SJSA1 (cell line): ENCODE results near the gene CDH18. TPM values are rescaled to one million over a fixed set of nuclear protein-coding genes. Genes with fewer than 3 reads are reported as not detected.

Experiments used
- DNase-seq, 2 experiments: peaks; one replicate each; pipeline ENCODE4 v3.0.0-alpha.2; 2015 to 2020; ENCODE audit warnings: low spot score in 2 of 2, low read depth in 1 of 2
- H3K27ac ChIP-seq: fragments of 250-450 bp; sonication (Bioruptor Pico); 2 replicates; pipeline ENCODE4 v1.5.1; 2020; ENCODE audit warnings: mild to moderate bottlenecking, moderate library complexity
- H3K27me3 ChIP-seq: fragments of 250-450 bp; sonication (Bioruptor Pico); replicated peaks from 2 replicates; pipeline ENCODE4 v1.5.1; 2020; ENCODE audit warnings: mild to moderate bottlenecking, moderate library complexity
- H3K36me3 ChIP-seq: fragments of 250-450 bp; sonication (Bioruptor Pico); 2 replicates; pipeline ENCODE4 v1.5.1; 2020; ENCODE audit warnings: mild to moderate bottlenecking
- H3K4me1 ChIP-seq: fragments of 250-450 bp; sonication (Bioruptor Pico); replicated peaks from 2 replicates; pipeline ENCODE4 v1.6.1; 2021; ENCODE audit warnings: mild to moderate bottlenecking
- H3K4me3 ChIP-seq: fragments of 250-450 bp; sonication (Bioruptor Pico); 2 replicates; pipeline ENCODE4 v1.5.1; 2020; ENCODE audit warnings: mild to moderate bottlenecking
- H3K9me3 ChIP-seq: fragments of 250-450 bp; sonication (Bioruptor Pico); replicated peaks from 2 replicates; pipeline ENCODE4 v1.5.1; 2020; ENCODE audit warnings: mild to moderate bottlenecking
- total RNA-seq: library from RNA; depleted of rRNA; stranded (reverse); fragments of >200 nt; shearing (Covaris generic); gene quantifications from 2 replicates; pipeline ENCODE4 v1.2.3, GENCODE V29; 2014

The CDH18 gene
- total RNA-seq, 1 experiment from 2014 or later: not detected

DNA sequence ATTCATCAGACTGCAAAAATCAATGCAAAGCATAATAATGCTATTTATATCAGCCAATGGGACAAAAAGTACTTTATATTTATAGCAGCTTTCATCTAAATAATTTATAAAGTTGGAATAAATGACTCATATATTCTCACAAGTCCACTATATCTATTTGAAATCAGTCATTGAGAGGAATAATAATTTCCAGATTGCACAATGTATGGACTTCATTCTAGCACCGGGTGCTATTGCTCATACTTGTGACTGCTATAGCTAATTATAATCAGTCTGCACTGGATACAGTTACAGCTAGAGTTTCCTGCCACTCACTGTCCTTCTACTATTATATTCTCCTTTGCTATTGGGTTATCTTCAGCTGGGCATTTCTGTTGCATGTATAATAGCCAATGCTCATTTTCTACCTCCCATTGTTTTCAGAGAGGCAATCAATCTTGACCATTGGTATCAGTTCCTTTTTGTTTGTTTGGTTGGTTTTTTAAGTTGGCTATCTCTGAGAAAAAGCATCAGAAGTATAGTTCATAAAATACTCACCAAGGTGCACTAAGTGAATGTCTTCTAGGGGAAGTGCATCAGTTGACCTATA is 1.9 kb downstream of the CDH18 start:
- no peak for DNase-seq
- no peak overlapping the region for H3K4me3 ChIP-seq
- no peak overlapping the region for H3K27ac ChIP-seq
- H3K27me3 ChIP-seq: no peaks in the 10 kb centered on the region
- H3K9me3 ChIP-seq: no peaks in the 10 kb centered on the region
- H3K4me1 ChIP-seq: no peaks in the 10 kb centered on the region
- H3K36me3 ChIP-seq: no peaks in the 10 kb centered on the region

DNA sequence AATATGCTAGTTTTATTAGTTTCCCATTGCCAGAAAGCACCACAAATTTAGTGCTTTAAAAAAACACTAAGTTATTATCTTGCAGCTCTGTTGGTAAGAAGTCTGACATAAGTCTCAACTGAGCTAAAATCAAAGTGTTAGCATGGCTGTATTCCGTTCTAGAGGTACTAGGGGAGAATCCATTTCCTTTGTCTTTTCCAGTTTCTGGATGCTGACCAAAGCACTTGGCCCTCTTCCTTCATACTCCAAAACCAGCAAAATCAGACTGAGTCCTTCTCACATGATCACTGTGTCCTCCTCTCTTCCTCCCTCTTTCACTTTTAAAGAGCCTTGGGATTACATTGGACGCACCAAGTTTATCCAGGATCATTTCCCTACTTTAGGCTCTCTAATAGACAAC is 9.5 kb downstream of the CDH18 start:
- no peaks in the 10 kb centered on the region for H3K36me3 ChIP-seq
- 0 out of 2 replicates have a peak, but pooled peaks cover 3% of the 10 kb centered on the region for H3K9me3 ChIP-seq
- H3K27me3 ChIP-seq: no peaks in the 10 kb centered on the region
- no peak overlapping the region for H3K4me3 ChIP-seq
- H3K27ac ChIP-seq: no peak overlapping the region
- no peaks in the 10 kb centered on the region for H3K4me1 ChIP-seq
- no peak for DNase-seq

DNA sequence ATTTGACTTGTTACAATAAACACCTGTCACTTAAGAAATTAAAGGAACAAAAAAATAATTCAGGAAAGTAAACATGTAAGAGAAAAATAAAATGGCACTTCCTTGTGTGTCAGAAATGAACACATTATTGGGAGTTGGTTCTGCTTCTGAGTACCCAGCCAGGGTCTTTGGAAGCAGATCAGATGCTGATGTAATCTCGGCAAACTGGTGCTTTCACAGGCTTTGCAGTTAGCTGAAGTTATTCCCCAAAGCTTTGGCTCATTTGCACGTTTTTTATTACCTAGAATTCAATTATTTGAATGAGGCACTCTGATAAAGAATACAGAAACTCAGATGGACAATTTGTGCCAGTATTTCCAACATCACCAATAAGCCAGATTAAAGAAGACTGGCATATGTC is 10.9 kb downstream of the CDH18 start:
- no peak overlapping the region for H3K27ac ChIP-seq
- DNase-seq: no peak
- H3K4me3 ChIP-seq: no peak overlapping the region
- H3K4me1 ChIP-seq: no peaks in the 10 kb centered on the region
- H3K36me3 ChIP-seq: no peaks in the 10 kb centered on the region
- H3K9me3 ChIP-seq: 0 out of 2 replicates have a peak, but pooled peaks cover 3% of the 10 kb centered on the region
- H3K27me3 ChIP-seq: no peaks in the 10 kb centered on the region

DNA sequence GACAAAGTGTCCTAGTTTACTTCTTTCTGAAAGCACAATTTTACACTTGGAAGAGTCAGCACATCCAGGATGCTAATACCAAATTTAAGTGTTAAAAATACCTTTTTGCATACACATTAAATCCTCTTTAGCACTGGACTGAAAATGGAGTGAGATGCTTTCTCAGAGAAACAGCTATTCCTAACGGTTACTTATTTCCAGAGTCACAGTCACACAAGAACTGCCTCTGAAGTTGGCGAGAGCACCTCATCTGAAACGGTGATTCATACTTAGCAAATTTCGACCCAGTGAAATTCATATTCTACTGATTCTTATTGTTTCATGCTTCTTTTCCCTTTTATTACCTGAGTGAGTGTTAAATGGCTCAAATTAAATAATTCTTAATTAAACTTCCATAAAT is 12.2 kb downstream of the CDH18 start:
- Histone ChIP-seq H3K9me3 (0 out of 2 replicates have a peak, but pooled peaks cover 3% of the 10 kb centered on the region), H3K4me3 (no peak overlapping the region), H3K4me1 (no peaks in the 10 kb centered on the region), H3K27ac (no peak overlapping the region), H3K36me3 (no peaks in the 10 kb centered on the region), H3K27me3 (no peaks in the 10 kb centered on the region)
- no peak for DNase-seq

DNA sequence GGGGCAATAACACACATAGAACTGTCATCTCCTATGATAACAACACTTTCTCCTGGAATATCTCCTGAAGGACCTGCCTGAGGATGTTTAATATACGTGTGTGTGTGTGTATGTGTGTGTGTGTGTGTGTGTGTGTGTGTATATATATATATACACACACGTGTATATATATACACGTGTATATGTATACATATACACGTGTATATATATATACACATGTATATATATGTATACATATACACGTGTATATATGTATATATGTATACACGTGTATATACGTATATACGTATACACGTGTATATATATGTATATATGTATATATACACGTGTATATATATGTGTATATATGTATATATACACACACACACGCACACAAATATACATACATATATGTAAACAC is 27.5 kb downstream of the CDH18 start:
- H3K27me3 ChIP-seq: no peaks in the 10 kb centered on the region
- no peak overlapping the region for H3K27ac ChIP-seq
- no peaks in the 10 kb centered on the region for H3K4me1 ChIP-seq
- no peaks in the 10 kb centered on the region; the same call in 1 of the 2 replicates for H3K9me3 ChIP-seq
- no peak for DNase-seq
- no peak overlapping the region for H3K4me3 ChIP-seq
- no peaks in the 10 kb centered on the region for H3K36me3 ChIP-seq

DNA sequence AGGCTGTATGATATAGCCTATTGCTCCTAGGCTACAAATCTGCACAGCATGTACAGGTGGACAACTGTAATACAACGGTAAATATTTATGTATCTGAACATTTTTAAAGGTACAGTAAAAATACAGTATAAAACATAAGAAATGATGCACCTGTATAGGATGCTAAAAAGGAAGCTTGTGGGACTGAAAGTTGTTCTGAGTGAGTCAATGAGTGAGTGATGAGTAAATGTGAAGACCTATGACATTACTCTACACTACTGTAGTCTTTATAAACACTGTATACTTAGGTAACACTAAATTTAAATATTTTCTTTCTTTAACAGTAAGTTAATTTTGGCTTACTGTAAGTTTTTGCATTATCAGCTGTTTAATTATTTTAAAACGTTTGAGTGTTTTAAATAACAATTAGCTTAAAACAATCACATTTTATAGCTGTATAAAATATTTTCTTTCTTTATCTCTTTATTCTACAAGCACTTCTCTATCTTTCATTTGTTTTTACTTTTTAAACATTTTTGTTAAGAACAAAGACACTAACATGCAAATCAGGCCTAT is 28.1 kb downstream of the CDH18 start:
- H3K36me3 ChIP-seq: no peaks in the 10 kb centered on the region
- no peaks in the 10 kb centered on the region for H3K4me1 ChIP-seq
- DNase-seq: no peak
- no peak overlapping the region for H3K27ac ChIP-seq
- no peaks in the 10 kb centered on the region for H3K27me3 ChIP-seq
- no peak overlapping the region for H3K4me3 ChIP-seq
- H3K9me3 ChIP-seq: no peaks in the 10 kb centered on the region; the same call in 1 of the 2 replicates

DNA sequence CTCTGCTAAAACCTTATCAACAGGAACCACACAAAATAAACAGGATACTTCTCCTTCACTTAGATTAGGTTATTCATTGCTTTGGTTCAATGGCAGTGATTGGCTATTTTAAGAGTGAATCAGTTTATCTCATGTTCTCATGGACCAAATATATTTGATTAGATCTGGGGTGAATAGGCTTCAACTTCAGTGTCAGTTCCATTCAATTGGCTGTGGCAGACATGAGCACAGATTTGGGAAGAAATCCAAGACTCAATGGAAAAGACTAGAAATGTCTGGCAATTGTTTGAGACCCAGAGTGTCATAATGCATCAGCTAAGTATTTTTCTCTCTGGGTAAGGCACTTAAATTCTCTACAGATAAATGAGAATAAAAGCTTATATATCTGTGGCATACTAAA is 37.1 kb downstream of the CDH18 start:
- Histone ChIP-seq H3K4me1 (no peaks in the 10 kb centered on the region), H3K36me3 (no peaks in the 10 kb centered on the region), H3K4me3 (no peak overlapping the region), H3K9me3 (no peaks in the 10 kb centered on the region), H3K27me3 (no peaks in the 10 kb centered on the region), H3K27ac (no peak overlapping the region)
- no peak for DNase-seq

DNA sequence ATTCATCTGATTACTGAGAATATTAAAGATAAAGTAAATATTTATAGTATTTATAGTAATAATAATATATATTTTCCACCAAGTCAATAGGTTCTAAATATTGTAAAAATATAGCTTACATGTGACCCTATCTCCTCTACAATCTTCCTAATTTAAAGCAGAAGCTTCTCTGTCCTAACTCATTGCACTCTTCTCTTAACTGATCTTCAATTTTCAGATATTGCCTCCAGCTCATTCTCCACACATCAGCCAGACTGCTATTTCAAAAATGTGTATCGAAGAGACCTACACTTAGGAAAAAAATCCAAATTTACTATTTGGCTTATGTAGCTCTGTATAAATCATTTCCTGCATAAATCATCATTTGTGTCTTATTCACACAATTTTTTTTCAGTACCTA is 47.8 kb downstream of the CDH18 start:
- DNase-seq: no peak
- Histone ChIP-seq H3K4me1 (no peaks in the 10 kb centered on the region), H3K36me3 (no peaks in the 10 kb centered on the region), H3K27me3 (no peaks in the 10 kb centered on the region), H3K4me3 (no peak overlapping the region), H3K9me3 (no peaks in the 10 kb centered on the region), H3K27ac (no peak overlapping the region)

DNA sequence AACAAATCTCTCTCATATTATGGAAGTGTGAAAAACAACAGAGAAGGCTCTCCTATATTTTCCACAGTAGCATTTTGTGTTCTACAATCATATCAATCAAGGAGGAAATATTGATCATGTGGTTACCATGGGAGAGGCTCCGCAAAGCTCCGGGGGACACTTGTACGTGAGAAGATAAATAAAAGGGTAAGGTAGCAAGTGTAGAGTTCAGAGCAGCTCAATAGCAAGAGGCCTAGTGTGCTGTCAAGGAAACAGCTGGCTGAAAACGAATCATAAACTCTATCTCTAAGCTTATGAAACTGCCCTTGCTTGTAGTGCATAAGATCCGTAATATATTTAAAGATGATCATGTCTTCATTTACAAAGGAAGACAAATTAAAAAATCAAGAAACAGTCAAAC is 57.5 kb downstream of the CDH18 start:
- Histone ChIP-seq H3K27ac (no peak overlapping the region), H3K36me3 (no peaks in the 10 kb centered on the region)

DNA sequence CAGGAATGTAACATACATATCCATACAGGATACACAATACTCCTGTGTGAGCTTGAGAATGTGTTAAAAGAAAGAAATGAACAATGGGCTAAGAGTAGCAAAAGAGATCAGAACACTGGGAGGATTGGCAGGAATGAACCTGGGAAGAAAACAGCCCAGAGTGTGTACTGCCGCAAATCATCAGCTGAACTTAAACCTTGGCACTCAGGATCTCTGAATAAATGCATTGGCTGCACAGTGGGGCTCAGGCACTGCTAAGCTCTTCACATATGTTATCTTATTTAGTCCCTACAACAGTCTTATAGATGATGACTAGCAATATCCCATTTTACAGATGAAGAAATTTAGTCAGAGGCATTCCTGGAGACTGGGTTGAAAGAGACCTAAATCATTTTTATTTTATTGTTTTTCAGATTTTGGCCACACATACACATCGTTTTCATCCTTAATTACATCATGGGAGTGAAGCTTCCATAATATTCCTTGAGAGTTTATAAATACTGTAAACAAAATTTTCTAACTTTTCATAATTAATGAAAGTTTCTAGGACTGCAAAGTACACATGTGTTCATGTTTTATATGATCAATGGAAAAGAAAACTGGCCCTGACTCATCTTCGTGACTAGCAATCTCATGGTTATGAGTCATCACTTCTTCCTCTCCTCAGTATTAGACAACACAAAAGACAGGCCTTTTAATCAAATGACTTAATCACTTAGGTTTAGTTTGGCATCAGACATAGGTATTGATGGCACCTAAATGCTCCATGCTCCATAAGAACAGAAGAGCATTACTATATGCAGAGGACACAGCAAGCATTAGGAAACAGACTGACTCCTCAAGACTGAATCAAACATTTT is 59.2 kb downstream of the CDH18 start:
- H3K27ac ChIP-seq: no peak overlapping the region
- no peaks in the 10 kb centered on the region for H3K36me3 ChIP-seq
- H3K4me1 ChIP-seq: no peaks in the 10 kb centered on the region
- no peaks in the 10 kb centered on the region for H3K27me3 ChIP-seq
- no peak for DNase-seq
- H3K4me3 ChIP-seq: no peak overlapping the region
- peaks cover 3% of the 10 kb centered on the region; the same call in 1 of the 2 replicates for H3K9me3 ChIP-seq

More for the DNA sequence above, 57.5 kb downstream of the CDH18 start:
- Histone ChIP-seq H3K27me3 (no peaks in the 10 kb centered on the region), H3K4me3 (no peak overlapping the region), H3K4me1 (no peaks in the 10 kb centered on the region), H3K9me3 (peaks cover 3% of the 10 kb centered on the region; the same call in 1 of the 2 replicates)
- DNase-seq: no peak

DNA sequence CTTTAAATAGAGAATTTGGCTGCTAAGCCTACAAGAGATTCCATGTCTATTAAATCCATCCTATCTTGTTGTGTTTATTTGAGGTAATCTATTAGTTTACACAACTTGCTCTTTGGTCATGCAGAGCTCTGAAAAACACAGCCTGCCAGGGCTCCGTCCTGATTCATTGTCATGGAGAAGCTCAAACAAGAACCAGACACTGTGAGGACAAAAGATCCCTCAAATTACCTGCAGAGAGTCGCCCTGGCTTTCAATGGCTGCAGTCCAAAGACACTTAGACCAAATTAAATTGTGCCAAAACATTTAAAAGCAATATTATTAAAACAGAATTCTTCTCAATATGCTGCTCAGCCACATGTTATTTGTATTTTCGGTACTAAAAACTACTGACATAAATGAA is 60.1 kb downstream of the CDH18 start:
- Histone ChIP-seq H3K36me3 (no peaks in the 10 kb centered on the region), H3K27me3 (no peaks in the 10 kb centered on the region), H3K4me1 (no peaks in the 10 kb centered on the region), H3K27ac (no peak overlapping the region), H3K9me3 (peaks cover 3% of the 10 kb centered on the region; the same call in 1 of the 2 replicates), H3K4me3 (no peak overlapping the region)
- DNase-seq: no peak

DNA sequence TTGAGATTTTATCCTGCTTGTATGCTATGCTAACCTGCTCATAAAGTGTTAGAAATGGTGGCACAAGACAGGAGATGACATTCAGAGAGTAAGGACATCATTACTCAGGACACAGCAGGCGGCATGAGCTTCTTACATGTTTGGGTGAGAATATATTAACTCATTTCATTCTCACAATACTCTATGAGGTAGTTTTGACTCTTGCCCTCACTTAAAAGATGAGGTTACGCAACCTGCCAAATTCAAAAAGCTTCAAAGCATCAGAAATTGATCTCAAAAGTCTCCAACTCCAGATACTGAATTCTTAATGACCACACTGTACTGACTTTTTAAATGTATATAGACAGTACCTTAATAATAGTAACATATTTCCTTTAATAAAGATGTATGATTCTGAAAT is 60.8 kb downstream of the CDH18 start:
- Histone ChIP-seq H3K4me3 (no peak overlapping the region), H3K27me3 (no peaks in the 10 kb centered on the region), H3K4me1 (no peaks in the 10 kb centered on the region), H3K9me3 (peaks cover 3% of the 10 kb centered on the region; the same call in 1 of the 2 replicates), H3K36me3 (no peaks in the 10 kb centered on the region), H3K27ac (no peak overlapping the region)
- DNase-seq: no peak

DNA sequence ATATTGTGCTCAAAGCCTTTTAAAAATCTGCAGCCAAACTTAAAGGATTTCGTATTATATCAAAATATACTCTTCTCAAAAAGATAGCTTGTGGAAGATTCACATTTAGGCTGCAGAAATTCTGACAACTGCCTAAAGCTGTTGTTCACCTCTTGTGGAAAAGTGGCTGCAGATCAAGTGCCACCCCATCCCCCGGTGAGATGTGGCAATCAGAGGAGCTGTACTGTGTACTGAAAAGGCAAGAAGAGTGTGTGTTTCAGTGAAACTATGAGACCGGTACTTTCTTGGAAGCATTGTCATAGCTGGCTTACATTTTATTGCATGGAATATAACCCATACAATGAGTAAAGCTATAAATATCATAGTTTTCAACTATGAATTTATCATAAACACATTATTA is 64.3 kb downstream of the CDH18 start:
- DNase-seq: no peak
- Histone ChIP-seq H3K36me3 (no peaks in the 10 kb centered on the region), H3K4me3 (no peak overlapping the region), H3K4me1 (no peaks in the 10 kb centered on the region), H3K27me3 (no peaks in the 10 kb centered on the region), H3K27ac (no peak overlapping the region), H3K9me3 (0 out of 2 replicates have a peak, but pooled peaks cover 3% of the 10 kb centered on the region)

DNA sequence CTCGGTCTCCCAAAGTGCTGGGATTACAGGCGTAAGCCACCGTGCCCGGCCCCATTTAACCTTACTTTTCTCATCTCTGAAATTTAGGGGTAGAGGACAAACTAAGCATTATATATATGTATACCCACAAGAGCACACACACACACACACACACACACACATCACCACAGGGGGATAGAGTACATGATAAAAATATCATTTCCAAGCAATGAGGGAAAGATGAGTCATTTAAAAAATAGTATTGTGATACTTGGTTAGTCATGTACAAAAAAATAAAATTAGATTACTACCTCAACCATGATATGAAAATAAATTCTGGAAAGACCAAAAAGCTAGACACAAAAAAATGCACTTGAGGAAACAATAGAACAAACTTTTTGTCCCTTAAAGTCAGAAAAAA is 67.2 kb downstream of the CDH18 start:
- Histone ChIP-seq H3K4me3 (no peak overlapping the region), H3K4me1 (no peaks in the 10 kb centered on the region), H3K27ac (no peak overlapping the region), H3K9me3 (peaks cover 6% of the 10 kb centered on the region; the same call in 1 of the 2 replicates), H3K36me3 (no peaks in the 10 kb centered on the region), H3K27me3 (no peaks in the 10 kb centered on the region)
- no peak for DNase-seq
